H1 (cell line): ENCODE data around the gene SETDB2.

Experiments
- CEBPB ChIP-seq: IDR thresholded peaks from 2 replicates; pipeline ENCODE4 v1.6.1; 2012; ENCODE audit warnings: low read depth, low read length
- CTBP2 ChIP-seq: IDR thresholded peaks from 2 replicates; pipeline ENCODE4 v1.7.0; 2011; ENCODE audit warnings: borderline replicate concordance, mild to moderate bottlenecking, moderate library complexity, mixed read lengths, low read length; ENCODE audit not compliant: insufficient read depth, insufficient read length
- EGR1 ChIP-seq: IDR thresholded peaks from 2 replicates; pipeline ENCODE4 v1.6.1; 2011; ENCODE audit warnings: low read depth, low read length, borderline replicate concordance
- EP300 ChIP-seq, 2 experiments: IDR thresholded peaks; 1 replicate in 1 of 2; 2 replicates in 1 of 2; pipeline ENCODE4 v1.6.1; 2011 to 2012; ENCODE audit warnings: low read depth in 2 of 2, low read length in 2 of 2, mild to moderate bottlenecking in 2 of 2, borderline replicate concordance in 1 of 2, inconsistent platforms in 1 of 2, moderate library complexity in 1 of 2
- EZH2 ChIP-seq: fragments of 200-600 bp; sonication (generic); IDR thresholded peaks from 2 replicates; pipeline ENCODE4 v1.7.1; 2012; ENCODE audit warnings: low read depth, mild to moderate bottlenecking, moderate library complexity, low read length, inconsistent platforms; ENCODE audit not compliant: severe bottlenecking
- MAFK ChIP-seq: IDR thresholded peaks from 2 replicates; pipeline ENCODE4 v1.6.1; 2012; ENCODE audit warnings: low read depth, mild to moderate bottlenecking, improper control_type of control experiment, low read length
- POLR2AphosphoS5 ChIP-seq: IDR thresholded peaks from 2 replicates; pipeline ENCODE4 v1.6.1; 2011; ENCODE audit warnings: low read depth, low read length
- RAD21 ChIP-seq, 2 experiments: IDR thresholded peaks in 1 of 2; conservative IDR thresholded peaks in 1 of 2; 2 replicates each; pipeline ENCODE4 v1.6.1; 2011; ENCODE audit warnings: low read depth in 2 of 2, low read length in 2 of 2, improper control_type of control experiment in 1 of 2, inconsistent platforms in 1 of 2, mild to moderate bottlenecking in 1 of 2, moderate library complexity in 1 of 2
- RXRA ChIP-seq: IDR thresholded peaks from 2 replicates; pipeline ENCODE4 v1.6.1; 2011; ENCODE audit warnings: low read depth, mild to moderate bottlenecking, low read length, moderate library complexity; ENCODE audit not compliant: insufficient read depth
- SIN3A ChIP-seq, 2 experiments: IDR thresholded peaks in 1 of 2; conservative IDR thresholded peaks in 1 of 2; 2 replicates each; pipeline ENCODE4 v1.6.1; 2011 to 2012; ENCODE audit warnings: low read length in 2 of 2, improper control_type of control experiment in 1 of 2, low read depth in 1 of 2, mild to moderate bottlenecking in 1 of 2
- SP2 ChIP-seq: IDR thresholded peaks from 2 replicates; pipeline ENCODE4 v1.6.1; 2012; ENCODE audit warnings: mild to moderate bottlenecking, low read length, inconsistent platforms
- SRF ChIP-seq: IDR thresholded peaks from 2 replicates; pipeline ENCODE4 v1.6.1; 2011; ENCODE audit warnings: mild to moderate bottlenecking, low read depth, low read length, moderate library complexity
- ZNF274 ChIP-seq: IDR thresholded peaks from 2 replicates; pipeline ENCODE4 v1.7.0; 2012; ENCODE audit warnings: low read length, borderline replicate concordance; ENCODE audit errors: extremely low read depth
- TF ChIP-seq, protein P1 (sequence below), 3 experiments: IDR thresholded peaks; 1 replicate in 2 of 3; 2 replicates in 1 of 3; pipeline versions ENCODE4 v1.5.1 to v1.6.1; 2011; ENCODE audit warnings: low read length in 3 of 3, mild to moderate bottlenecking in 3 of 3, inconsistent platforms in 2 of 3, low read depth in 1 of 3, moderate library complexity in 1 of 3; ENCODE audit not compliant: insufficient read depth in 1 of 3; ENCODE audit errors: control extremely low read depth in 1 of 3

DNA sequence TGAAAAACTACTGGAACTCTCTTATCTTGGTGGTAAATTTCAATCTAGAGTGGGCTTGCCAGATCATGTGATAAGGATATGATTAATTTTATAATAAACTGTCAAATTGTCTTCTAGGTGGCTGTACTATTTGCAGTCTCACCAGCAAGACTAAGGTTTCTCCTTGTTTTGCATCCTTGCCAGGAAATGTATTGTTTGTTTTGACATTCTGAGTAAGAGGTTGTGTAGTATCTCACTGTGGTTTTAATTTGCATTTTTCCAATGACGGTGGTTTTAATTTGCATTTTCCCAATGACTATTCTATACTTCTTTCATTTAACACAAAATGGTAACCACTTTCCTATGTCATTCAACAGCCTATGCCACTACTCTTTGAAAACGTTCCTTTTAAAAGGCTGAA, 2.2 kb upstream of the SETDB2 start:
- TF ChIP-seq EZH2 (no peak), RAD21 (IDR thresholded peaks at IDR 0.05 in 1 of 2, conservative IDR thresholded peaks at IDR 0.05 in 1 of 2; ENCODE audit: low read depth in 2 of 2, low read length in 2 of 2) (no peak), SIN3A (conservative IDR thresholded peaks at IDR 0.05 in 1 of 2, IDR thresholded peaks at IDR 0.05 in 1 of 2; ENCODE audit: low read depth in 1 of 2, low read length in 2 of 2) (no peak), EP300 (IDR thresholded peaks at IDR 0.05; ENCODE audit: borderline replicate concordance in 1 of 2, low read depth in 2 of 2, low read length in 2 of 2) (no peak), ZNF274 (no peak), CTBP2 (no peak), CEBPB (no peak), SP2 (no peak), MAFK (no peak), RXRA (no peak), EGR1 (no peak), POLR2AphosphoS5 (no peak), SRF (no peak)
- TF ChIP-seq, protein P1, sequence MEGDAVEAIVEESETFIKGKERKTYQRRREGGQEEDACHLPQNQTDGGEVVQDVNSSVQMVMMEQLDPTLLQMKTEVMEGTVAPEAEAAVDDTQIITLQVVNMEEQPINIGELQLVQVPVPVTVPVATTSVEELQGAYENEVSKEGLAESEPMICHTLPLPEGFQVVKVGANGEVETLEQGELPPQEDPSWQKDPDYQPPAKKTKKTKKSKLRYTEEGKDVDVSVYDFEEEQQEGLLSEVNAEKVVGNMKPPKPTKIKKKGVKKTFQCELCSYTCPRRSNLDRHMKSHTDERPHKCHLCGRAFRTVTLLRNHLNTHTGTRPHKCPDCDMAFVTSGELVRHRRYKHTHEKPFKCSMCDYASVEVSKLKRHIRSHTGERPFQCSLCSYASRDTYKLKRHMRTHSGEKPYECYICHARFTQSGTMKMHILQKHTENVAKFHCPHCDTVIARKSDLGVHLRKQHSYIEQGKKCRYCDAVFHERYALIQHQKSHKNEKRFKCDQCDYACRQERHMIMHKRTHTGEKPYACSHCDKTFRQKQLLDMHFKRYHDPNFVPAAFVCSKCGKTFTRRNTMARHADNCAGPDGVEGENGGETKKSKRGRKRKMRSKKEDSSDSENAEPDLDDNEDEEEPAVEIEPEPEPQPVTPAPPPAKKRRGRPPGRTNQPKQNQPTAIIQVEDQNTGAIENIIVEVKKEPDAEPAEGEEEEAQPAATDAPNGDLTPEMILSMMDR (IDR thresholded peaks at IDR 0.05; ENCODE audit: control extremely low read depth in 1 of 3, insufficient read depth in 1 of 3, low read depth in 1 of 3, low read length in 3 of 3) = no peak
